PFSK-1 (cell line): Measurements from ENCODE around the gene MRPS26.

Experiments
- FOXP2 ChIP-seq: optimal IDR thresholded peaks from 2 replicates; pipeline ENCODE3; 2011; ENCODE audit warnings: borderline replicate concordance, control low read depth, inconsistent platforms; ENCODE audit not compliant: insufficient read depth; ENCODE audit errors: extremely low read length, extremely low read depth
- POLR2AphosphoS5 ChIP-seq: IDR thresholded peaks from 2 replicates; pipeline ENCODE4 v1.6.1; 2012; ENCODE audit warnings: low read depth, mild to moderate bottlenecking, control low read depth, low read length, moderate library complexity
- REST ChIP-seq, 2 experiments: IDR thresholded peaks; 2 replicates each; pipeline versions ENCODE4 v1.6.1 to v1.8.0; 2011 to 2012; ENCODE audit warnings: low read depth in 2 of 2, low read length in 2 of 2, control low read depth in 1 of 2, inconsistent platforms in 1 of 2, mild to moderate bottlenecking in 1 of 2, moderate library complexity in 1 of 2; ENCODE audit not compliant: insufficient read depth in 1 of 2
- SIN3A ChIP-seq: IDR thresholded peaks from 2 replicates; pipeline ENCODE4 v1.6.1; 2012; ENCODE audit warnings: mild to moderate bottlenecking, low read length, moderate library complexity, borderline replicate concordance; ENCODE audit not compliant: insufficient read depth
- TAF1 ChIP-seq: IDR thresholded peaks from 2 replicates; pipeline ENCODE4 v1.6.1; 2012; ENCODE audit warnings: low read length, control low read depth, borderline replicate concordance; ENCODE audit not compliant: insufficient read depth

The MRPS26 gene

GRCh38 chr20:3021777-3022176 is 24.1 kb upstream of the MRPS26 start:
- no peak for TF ChIP-seq POLR2AphosphoS5
- TF ChIP-seq REST (IDR thresholded peaks at IDR 0.05; ENCODE audit: insufficient read depth in 1 of 2, low read depth in 2 of 2, low read length in 2 of 2): no peak
- TF ChIP-seq FOXP2: no peak
- no peak for TF ChIP-seq TAF1
- no peak for TF ChIP-seq SIN3A

GRCh38 chr20:3027987-3028386 is 17.9 kb upstream of the MRPS26 start:
- TF ChIP-seq REST (IDR thresholded peaks at IDR 0.05; ENCODE audit: insufficient read depth in 1 of 2, low read depth in 2 of 2, low read length in 2 of 2): no peak
- TF ChIP-seq TAF1: no peak
- TF ChIP-seq FOXP2: no peak
- no peak for TF ChIP-seq POLR2AphosphoS5
- no peak for TF ChIP-seq SIN3A

GRCh38 chr20:3031524-3032147 is 14.2 kb upstream of the MRPS26 start:
- TF ChIP-seq POLR2AphosphoS5 (no peak), TAF1 (no peak), SIN3A (no peak), REST (IDR thresholded peaks at IDR 0.05; ENCODE audit: insufficient read depth in 1 of 2, low read depth in 2 of 2, low read length in 2 of 2) (no peak), FOXP2 (no peak)

GRCh38 chr20:3032624-3033023 is 13.2 kb upstream of the MRPS26 start:
- no peak for TF ChIP-seq REST (IDR thresholded peaks at IDR 0.05; ENCODE audit: insufficient read depth in 1 of 2, low read depth in 2 of 2, low read length in 2 of 2)
- TF ChIP-seq POLR2AphosphoS5: no peak
- no peak for TF ChIP-seq FOXP2
- no peak for TF ChIP-seq SIN3A
- no peak for TF ChIP-seq TAF1

GRCh38 chr20:3037654-3038053 is 8.2 kb upstream of the MRPS26 start:
- TF ChIP-seq POLR2AphosphoS5 (no peak), TAF1 (no peak), REST (IDR thresholded peaks at IDR 0.05; ENCODE audit: insufficient read depth in 1 of 2, low read depth in 2 of 2, low read length in 2 of 2) (no peak), FOXP2 (no peak), SIN3A (no peak)
